GM19035 (cell line): ENCODE measurements around the gene FIBCD1.

Source experiments
- ATAC-seq: cut with Tn5 transposase; IDR thresholded peaks from one replicate; pipeline ENCODE4 v1.9.1; 2021; ENCODE audit not compliant: unreplicated experiment

FIBCD1 gene, protein sequence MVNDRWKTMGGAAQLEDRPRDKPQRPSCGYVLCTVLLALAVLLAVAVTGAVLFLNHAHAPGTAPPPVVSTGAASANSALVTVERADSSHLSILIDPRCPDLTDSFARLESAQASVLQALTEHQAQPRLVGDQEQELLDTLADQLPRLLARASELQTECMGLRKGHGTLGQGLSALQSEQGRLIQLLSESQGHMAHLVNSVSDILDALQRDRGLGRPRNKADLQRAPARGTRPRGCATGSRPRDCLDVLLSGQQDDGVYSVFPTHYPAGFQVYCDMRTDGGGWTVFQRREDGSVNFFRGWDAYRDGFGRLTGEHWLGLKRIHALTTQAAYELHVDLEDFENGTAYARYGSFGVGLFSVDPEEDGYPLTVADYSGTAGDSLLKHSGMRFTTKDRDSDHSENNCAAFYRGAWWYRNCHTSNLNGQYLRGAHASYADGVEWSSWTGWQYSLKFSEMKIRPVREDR

DNA sequence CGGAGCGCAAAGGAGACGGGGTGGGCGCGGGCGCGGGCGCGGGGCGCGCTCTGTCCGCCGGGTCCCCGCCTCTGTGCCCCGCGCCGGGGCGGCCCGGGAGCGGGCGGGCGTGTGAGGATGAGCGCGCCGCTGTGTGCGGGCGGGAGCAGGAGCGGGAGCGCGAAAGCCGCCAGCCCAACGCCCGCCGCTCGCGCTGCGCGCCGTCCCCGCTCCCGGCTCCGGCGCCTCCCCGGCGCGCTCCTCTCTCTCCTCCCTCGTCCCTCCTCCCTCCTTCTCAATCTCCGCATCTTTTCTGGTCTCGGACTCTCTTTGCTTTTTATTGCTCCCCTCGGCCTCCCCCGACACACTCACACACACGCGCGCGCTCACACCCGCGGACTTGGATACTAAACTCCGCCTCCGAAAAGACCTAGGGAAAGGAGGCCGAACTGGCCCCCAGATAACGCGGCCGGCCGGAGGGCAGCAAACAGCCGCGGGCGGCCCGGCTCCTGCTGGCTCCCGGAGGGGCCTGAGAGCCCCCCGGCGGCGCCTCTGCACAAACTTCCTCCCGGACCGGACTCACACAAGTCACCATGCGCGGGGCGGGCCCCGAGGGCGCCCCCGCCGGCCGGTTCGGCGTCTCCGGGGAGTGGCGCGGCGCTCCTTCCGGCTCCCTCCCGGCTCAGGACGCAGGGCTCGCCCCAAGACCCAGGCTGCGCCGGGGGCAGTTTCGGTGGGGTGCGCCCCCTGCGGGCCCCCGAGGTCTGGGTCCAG, at the start of gene FIBCD1:
Gene FIBCD1 (minus strand): TSS at position 596 of the 753 bp plus-strand sequence. CDS start 640 bp downstream, outside the sequence.
- no peak for ATAC-seq

DNA sequence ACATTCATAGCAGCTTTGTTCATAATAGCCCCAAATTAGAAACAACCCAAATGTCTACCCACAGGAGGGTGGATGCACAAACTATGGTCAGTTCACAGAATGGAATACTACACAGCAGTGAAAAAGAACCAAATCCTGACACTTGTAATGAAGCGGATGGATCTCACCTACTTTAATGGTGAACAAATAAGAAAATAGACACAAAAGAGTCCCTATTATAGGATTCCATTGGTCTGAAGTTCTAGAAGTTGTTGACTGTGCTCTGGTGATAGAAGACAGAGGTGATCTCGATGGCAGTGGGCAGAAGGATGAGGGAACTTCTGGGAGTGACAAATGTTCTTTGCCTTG, 49.3 kb upstream of the FIBCD1 start:
- ATAC-seq, result no peak

DNA sequence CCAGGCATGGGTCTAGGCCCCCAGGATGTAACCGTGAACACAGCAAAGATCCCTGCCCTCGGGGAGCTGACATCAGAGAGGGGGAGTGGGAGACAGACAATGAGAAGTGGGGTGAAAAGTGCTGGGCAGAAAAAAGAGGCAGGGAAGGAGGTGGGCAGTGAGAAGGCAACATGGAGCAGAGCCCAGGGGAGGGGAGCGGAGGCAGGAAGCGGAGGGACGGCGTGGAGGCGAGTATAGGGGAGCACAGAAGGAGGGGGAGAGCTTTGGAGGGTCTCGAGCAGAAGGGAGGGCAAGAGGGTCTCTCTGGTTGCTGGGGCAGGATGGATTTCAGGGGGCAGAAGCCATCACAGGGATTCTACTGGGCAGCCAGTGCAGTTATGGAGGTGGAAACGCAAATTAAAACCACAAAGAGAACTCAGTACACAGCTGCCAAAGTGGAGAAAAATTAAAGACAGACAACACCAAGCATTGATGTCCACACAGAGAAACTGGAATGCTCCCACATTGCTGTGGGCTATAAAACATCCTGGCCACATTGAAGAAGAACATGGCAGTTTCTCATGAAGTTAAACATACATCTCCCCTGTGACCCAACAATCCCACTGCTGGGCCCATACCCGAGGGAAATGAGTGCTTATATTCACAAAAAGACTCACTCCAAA, 48.8 kb upstream of the FIBCD1 start:
- no peak for ATAC-seq

DNA sequence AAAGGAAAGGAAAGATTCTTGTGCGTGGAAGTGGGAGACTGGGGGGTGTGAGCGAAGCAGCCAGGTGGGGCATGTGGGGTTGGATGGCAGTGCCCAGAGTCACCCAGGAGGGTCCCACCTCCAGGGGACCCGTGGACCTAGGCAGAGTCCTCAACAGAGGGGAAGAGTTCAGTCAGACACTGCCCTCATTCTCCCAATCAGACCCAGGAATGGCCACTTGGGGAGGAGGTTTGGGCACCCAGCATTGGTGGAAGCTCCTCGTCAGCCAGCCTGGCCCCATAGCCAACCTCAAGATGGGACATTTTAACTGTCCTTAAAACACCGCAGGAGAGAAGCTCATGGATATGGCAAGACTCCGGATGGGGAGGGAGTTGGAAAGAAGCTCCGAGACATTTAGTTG, 48.0 kb upstream of the FIBCD1 start:
- ATAC-seq, result no peak

DNA sequence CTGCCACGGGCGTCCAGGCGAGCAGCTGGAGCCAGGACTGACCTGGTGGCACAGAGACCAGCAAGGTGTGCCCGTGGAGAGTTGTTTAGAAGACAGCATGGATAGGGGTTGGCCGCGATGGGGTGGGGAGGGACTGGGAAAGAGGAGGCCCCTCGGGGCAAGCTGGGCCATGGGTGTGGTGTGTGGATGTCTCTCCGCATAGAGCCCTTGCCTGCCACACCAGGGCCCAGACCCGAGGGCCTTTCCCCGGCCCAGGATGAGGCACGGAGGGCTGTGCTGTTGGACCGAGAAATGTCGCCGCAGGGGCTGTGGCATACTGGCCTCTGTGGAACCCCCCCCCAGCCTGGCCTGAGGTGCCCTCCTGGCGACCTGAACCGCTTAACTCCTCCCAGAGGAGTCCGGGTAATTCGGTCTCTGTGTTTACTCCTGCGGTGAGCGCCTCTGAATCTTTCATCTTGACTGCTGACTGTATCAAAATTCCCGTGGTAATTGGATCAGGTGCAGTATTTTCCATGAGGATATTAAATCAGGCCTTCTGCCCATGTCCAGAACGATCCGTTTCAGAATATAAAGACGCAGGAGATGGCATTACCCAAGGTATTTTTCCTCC, 47.4 kb upstream of the FIBCD1 start:
- no peak for ATAC-seq

DNA sequence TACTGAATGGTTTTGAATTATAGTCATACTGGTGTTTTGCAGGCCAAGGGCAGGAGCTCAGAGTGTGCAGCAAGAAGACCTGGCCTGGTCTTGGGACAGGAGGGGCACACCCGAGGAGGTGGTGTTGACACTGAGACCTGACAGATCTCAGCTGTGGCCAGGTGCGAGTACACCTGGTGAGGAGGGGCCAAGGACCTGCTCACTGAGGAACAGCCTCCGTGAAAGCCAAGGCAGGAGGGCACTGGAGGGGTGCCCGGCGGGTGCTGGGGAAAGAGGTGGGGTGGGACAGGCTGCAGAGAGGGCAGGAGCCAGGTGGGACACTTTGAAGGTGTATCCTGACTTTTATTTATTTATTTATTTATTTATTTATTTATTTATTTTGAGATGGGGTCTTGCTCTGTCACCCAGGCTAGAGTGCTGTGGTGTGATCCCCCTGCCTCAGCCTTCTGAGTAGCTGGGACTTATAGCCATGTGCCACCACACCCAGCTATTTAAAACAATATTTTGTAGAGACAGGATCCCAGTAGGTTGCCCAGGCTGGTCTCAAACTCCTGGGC, 46.6 kb upstream of the FIBCD1 start:
- ATAC-seq, result no peak

DNA sequence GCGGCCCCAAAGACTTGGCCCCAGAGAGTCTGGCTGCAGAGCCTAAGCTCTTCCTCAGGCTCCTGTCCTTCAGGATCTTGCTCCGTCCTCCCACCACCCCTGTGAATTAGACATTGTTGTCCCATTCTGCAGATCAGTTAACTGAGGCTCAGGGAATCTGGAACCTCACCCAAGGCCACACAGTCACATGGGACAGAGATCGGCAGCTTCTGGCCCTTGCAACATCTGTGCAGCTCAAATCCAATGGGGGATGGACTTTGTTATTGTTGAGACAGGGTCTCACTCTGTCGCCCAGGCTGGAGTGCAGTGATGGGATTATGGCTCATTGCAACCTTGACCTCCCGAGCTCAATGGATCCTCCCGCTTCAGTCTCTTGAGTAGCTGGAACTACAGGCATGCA, 46.0 kb upstream of the FIBCD1 start:
- no peak for ATAC-seq

DNA sequence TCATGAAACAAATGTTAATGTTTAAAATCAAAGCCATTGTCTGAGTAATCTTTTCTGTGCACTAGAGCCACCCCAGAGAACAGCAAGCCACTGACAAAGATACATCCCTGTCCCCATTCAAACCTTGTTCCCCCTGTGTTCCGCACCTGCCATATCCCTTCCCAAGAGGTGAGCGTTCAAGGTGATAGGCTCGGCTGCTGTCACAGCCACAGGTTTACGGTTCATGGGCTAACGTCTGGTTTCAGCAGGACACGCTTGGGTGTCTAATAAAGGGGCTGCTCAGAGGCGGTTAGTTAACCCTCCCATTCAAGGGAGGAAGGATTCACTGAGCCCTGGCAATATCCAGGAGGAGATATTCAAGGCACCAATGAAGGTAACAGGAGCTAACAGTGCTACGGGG, 45.5 kb upstream of the FIBCD1 start:
- no peak for ATAC-seq

DNA sequence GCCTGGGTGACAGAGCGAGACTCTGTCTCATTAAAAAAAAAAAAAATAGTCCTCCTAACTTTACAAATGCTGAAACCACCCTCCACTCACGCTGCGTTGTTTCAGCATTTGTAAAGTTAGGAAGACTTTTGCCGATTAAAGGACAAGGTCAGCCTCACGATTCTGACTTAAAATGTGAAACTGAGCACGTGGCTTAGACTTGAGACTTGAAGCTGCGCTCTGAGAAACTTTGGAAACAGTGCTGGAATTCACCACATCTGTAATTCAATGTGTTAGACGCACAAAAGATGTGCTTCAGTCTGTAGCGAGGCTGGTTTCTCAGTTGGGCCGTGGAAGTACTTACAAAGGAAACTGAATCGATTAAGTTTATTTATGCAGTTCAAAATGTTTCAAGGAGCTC, 44.9 kb upstream of the FIBCD1 start:
- ATAC-seq, result no peak

DNA sequence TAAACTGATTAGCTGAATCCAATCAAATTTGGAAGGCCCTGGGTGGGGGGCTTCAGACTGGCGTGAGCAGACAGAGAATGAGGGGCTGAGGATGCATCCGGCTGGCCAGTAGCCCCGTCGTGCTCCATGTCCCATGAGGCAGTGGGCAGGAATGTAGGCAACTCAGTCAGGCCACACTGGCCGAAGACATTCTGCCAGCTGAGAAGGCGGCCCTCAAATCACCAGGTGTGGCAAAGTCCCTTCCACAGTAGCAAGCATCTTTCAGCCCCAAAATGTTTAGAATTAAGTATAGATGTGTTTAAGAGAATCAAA, 44.3 kb upstream of the FIBCD1 start:
- ATAC-seq, result no peak

DNA sequence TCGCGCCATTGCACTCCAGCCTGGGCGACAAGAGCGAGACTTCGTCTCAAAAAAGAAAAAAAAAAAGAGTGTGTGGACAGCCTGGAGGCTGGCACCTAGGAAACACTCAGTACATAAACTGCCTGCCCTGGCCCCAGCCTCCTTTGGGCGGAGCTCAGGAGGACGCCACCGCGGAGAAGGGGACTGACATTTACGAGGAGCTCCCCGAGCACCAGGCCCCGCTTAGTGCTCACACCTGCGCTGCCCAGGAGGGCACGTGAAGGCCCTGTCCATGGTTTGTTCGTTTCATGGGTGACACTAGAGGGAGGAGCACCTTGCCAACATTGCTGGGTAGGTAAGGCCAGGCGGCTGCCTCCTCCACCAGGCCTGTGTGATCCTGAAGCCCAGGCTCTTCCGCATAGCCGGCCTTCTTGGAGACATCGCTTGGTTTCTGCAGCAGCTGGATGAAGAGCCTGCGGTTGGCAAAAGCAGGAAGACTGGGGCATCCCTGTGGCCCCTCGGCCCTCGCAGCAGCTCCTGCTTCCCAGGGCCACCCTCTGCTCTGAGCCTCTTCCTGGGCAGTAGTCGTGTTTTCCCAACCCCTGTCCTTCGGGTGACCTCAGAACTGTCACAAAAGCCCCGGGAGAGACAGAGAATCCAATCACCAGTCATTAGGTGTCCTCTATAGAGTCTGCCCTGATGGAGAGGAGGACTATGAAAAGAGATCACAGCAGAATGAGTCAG, 43.8 kb upstream of the FIBCD1 start:
- ATAC-seq, result no peak

DNA sequence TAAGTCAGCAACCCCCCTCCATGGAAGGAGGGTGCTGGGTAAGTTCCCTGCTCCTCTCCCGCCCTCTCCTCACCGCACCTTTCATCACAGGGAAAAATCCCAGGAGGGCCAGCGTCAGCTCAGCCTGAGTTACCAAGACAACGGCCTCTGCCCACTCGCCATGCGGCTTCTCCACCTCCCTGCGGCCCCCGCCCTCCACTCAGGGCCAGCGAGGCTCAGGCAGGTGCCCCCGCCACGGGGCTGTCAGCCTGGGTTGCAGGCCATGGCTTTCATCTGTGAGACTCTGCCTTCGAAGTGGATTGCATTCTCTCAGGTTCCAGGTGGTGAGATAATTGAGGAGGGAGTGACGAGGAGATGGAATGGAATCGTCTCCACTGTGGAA, 42.7 kb upstream of the FIBCD1 start:
- no peak for ATAC-seq

DNA sequence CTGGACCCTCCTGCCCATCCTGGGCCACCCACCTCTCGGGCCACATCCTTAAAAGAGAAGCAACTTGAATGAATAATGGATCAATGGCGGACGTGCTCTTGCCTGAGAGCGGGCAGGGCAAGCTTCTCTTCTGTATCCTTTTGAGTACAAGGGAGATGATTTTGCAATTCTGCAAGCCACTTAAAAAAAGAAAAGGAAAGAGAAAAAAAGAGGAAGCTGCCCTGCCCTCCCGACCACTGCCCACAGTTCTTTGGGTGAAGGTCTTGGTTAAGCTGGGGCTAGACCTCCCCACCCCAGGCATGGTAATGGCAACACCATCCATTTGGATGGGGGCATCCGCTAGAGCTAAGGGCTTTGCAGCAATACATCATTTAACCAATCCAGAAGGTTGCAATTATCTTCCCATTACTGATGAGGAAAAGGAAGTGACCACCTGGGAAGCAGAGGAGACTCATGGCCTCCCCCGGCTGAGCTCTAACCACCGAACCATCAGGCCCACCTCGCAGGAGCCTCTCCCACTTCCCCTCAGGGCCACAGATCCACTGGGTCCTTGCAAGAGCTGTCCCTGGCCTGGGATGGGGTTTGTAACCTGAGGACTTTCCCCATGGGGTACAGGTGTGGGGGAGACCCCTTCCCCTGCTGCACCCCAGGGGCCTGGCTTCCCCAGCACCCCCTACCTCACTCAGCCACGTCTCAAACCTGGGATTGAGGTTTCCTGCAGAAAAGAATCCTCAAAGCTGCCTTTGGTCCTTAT, 42.1 kb upstream of the FIBCD1 start:
- no peak for ATAC-seq

DNA sequence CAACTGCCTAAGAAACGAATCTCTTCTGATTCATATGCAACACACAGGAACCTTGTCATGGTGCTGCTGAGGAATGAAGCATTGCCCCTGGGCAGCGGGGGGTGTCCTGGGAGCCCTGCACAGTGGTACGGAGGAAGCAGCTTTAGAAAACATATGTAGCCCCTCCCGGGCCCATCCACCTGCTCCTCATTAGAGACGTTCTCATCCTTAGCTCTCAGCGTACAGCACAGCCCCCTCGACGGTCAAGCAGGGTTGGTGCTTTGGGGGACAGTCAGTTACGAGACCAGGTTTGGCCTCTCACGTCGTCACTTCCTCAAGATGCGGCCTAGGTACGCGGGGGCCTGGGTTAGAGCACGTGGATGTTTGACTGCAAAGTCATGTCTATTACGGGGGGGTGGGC, 41.5 kb upstream of the FIBCD1 start:
- ATAC-seq, result no peak

DNA sequence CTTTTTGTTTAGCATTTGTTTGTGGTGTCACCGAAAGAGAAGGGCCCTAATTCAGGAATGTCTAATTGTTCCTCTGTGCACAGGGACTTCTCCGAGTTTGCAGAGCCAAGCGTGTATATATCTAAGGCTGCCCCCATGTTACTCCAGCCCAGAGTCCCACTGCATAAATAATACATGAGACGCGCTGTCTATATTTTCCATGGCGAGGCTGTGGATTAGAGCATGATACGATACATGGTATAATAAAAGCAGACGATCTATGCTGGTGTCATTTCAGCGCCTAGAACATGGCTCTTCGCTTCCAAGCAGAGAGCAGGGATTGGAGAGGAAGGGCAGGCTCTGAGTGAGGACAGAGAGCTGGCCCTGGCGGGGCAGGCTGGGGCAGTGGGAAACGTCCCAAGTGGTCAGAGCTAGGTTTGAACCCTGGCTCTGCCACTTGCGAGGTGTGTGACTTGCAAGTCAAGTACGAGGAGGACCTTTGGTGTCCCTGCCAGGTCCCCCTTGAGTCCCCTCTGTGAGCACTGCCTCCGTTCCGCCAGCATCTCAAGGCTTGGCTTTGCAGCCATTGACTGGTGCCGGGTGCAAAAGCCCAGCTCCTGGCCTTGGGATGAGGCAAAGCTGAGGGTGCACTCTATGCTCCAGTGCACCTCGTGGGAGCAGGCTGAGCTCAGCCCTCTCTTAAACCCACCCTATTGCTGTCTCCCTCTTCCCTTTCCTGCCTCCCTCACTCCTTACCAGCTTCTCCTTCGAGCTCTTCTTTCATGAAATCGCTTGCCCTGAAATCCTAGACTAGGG, 40.7 kb upstream of the FIBCD1 start:
- no peak for ATAC-seq

DNA sequence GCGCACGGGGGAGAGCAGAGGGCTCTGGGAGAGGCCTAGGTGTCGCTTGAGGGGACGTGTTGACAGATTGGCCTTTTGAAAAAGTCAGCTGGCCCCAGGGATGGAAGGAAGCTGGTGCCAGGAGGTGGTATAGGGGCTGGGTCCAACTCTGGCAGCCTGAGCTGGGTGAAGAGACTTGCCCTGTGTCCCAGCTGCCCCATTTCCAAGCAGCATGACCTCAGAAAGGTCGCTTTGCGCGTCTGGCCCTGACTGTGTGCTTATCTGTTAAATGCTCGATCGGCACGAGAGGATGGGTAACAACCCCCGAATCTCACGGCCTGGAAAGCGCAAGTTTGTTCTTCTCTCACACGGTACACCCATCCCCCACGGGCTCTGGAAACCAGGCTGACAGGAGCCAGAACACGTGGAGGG, 38.8 kb upstream of the FIBCD1 start:
- ATAC-seq, result no peak

DNA sequence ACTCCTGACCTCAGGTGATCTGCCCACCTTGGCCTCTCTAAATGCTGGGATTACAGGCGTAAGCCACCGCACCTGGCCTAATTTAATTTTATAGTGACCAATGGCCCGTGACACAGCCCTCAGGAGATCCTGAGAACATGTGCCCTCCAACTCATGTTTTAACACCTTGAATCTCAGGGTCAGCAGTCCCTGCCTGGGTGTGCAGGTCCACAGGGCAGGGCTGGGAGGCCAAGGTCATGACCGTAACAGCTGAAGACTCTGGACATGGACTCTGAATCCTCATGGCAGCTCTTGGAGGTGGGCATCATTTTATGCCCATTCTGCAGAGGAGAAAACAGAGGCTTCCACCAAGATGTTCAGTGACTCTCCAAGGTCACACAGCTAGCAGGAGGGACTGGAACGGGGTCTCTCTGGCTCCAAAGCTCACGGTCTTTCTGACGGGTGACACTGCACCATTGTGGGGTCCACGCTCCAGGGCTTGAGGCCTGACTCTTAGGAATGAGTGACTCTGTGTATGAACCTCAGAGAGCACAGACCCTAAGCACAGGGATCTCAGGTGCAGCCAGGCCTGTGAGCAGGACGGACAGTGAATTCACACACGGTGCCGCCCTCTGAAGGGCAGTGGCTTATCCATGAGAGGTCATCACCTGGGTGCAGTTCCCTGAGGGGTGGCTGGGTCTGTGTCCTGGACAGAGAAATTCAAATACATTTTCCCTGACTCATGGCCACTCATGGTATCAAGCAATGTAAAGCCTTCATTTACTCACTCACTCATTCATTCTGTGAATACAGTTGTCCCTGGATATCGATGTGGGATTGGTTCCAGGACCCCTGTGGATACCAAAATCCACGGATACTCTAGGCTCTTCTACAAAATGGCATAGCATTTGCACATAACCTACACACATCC, 37.1 kb upstream of the FIBCD1 start:
- no peak for ATAC-seq

DNA sequence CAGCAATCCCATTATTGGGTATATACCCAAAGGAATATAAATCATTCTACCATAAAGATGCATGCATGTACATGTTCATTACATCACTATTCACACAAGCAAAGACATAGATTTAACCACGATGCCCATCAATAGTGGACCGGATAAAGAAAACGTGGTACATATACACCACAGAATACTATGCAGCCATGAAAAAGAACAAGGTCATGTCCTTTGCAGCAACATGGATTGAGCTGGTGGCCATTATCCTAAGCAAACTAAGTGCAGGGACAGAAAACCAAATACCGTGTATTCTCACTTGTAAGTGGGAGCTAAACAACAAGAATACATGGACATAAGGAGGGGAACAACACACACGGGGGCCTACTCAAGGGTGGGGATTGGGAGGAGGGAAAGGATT, 36.1 kb upstream of the FIBCD1 start:
- ATAC-seq, result no peak
